IMR-90 (cell line): ENCODE measurements around the gene TBXAS1. TPM values are rescaled to one million over a fixed set of nuclear protein-coding genes. Genes with fewer than 3 reads are reported as not detected.

Source experiments
- ATAC-seq: fragments of 200-7000 bp; cut with Tn5 transposase; 2 replicates; pipeline ENCODE4 v1.9.1; 2020; ENCODE audit warnings: low read depth, mild to moderate bottlenecking, moderate library complexity
- BruUV-seq: library from RNA; stranded (reverse); fragments of 400-500 nt; replicated peaks from 2 replicates; lab custom pipeline; 2021; lab: Mats Ljungman, UMichigan
- CTCF ChIA-PET: fragments of 300-600 bp; formaldehyde crosslinking; extraction: SDS; loops from one replicate; lab custom pipeline; 2021; ENCODE audit warnings: antibody characterized with exemption; lab: Yijun Ruan, JAX
- POLR2A ChIA-PET: fragments of 300-600 bp; sonication (Branson Sonifier 250); formaldehyde crosslinking; loops from one replicate; lab custom pipeline; 2022; ENCODE audit warnings: antibody characterized with exemption; ENCODE audit not compliant: unreplicated experiment; lab: Charles Lee
- DNase-seq: peaks from one replicate; pipeline ENCODE4 v3.0.0; 2013
- H2AFZ ChIP-seq: replicated peaks from 2 replicates; pipeline ENCODE3; 2013; ENCODE audit warnings: low read length, mild to moderate bottlenecking; ENCODE audit not compliant: poor library complexity
- H2AK5ac ChIP-seq: 2 replicates; pipeline ENCODE4 v1.6.1; 2013; ENCODE audit warnings: low read depth, low read length, inconsistent platforms
- H2AK9ac ChIP-seq: replicated peaks from 2 replicates; pipeline ENCODE3; 2013; ENCODE audit warnings: mild to moderate bottlenecking, low read depth, low read length, moderate library complexity; ENCODE audit not compliant: poor library complexity
- H2BK120ac ChIP-seq: 2 replicates; pipeline ENCODE4 v1.6.1; 2013; ENCODE audit warnings: low read depth, low read length, inconsistent platforms
- H2BK15ac ChIP-seq: 3 replicates; pipeline ENCODE4 v1.6.1; 2013; ENCODE audit warnings: low read depth, low read length, inconsistent platforms
- H2BK20ac ChIP-seq: 2 replicates; pipeline ENCODE4 v1.6.1; 2013; ENCODE audit warnings: low read depth, mild to moderate bottlenecking, inconsistent platforms, low read length, moderate library complexity
- H2BK5ac ChIP-seq: 2 replicates; pipeline ENCODE4 v1.6.1; 2013; ENCODE audit warnings: mild to moderate bottlenecking, low read depth, low read length, inconsistent platforms; ENCODE audit not compliant: poor library complexity, severe bottlenecking
- H3K14ac ChIP-seq: replicated peaks from 2 replicates; pipeline ENCODE4 v1.6.1; 2013; ENCODE audit warnings: low read depth, low read length, inconsistent platforms
- H3K18ac ChIP-seq: 2 replicates; pipeline ENCODE4 v1.6.1; 2013; ENCODE audit warnings: low read depth, low read length, control low read depth
- H3K23ac ChIP-seq: 2 replicates; pipeline ENCODE4 v1.6.1; 2013; ENCODE audit warnings: low read depth, low read length, inconsistent platforms
- H3K27ac ChIP-seq: 2 replicates; pipeline ENCODE4 v1.5.1; 2013; ENCODE audit warnings: mild to moderate bottlenecking, control low read depth, low read length; ENCODE audit not compliant: insufficient read depth
- H3K27me3 ChIP-seq: 2 replicates; pipeline ENCODE4 v1.6.1; 2013; ENCODE audit warnings: low read length; ENCODE audit not compliant: control insufficient read depth, insufficient read depth
- H3K36me3 ChIP-seq: 2 replicates; pipeline ENCODE4 v1.6.1; 2013; ENCODE audit warnings: low read length, mixed read lengths; ENCODE audit not compliant: control insufficient read depth, insufficient read depth
- H3K4ac ChIP-seq: 2 replicates; pipeline ENCODE4 v1.6.1; 2013; ENCODE audit warnings: low read depth, low read length, inconsistent platforms
- H3K4me1 ChIP-seq: 2 replicates; pipeline ENCODE4 v1.6.1; 2013; ENCODE audit warnings: low read length, mixed read lengths; ENCODE audit not compliant: control insufficient read depth, insufficient read depth
- H3K4me2 ChIP-seq: 2 replicates; pipeline ENCODE4 v1.6.1; 2013; ENCODE audit warnings: low read depth, mild to moderate bottlenecking, control low read depth, low read length, moderate library complexity
- H3K4me3 ChIP-seq: 2 replicates; pipeline ENCODE4 v1.5.1; 2013; ENCODE audit warnings: low read depth, mild to moderate bottlenecking, control low read depth, low read length, moderate library complexity; ENCODE audit not compliant: insufficient read depth
- H3K56ac ChIP-seq: 2 replicates; pipeline ENCODE4 v1.6.1; 2013; ENCODE audit warnings: low read length, inconsistent platforms; ENCODE audit not compliant: insufficient read depth; ENCODE audit errors: extremely low read depth
- H3K79me1 ChIP-seq, 2 experiments: 2 replicates each; pipeline ENCODE4 v1.6.1; 2013; ENCODE audit warnings: low read length in 2 of 2, inconsistent platforms in 1 of 2, low read depth in 1 of 2
- H3K9ac ChIP-seq: 2 replicates; pipeline ENCODE4 v1.6.1; 2013; ENCODE audit warnings: low read depth, low read length, control low read depth
- H3K9me1 ChIP-seq: 2 replicates; pipeline ENCODE4 v1.6.1; 2013; ENCODE audit warnings: low read length, inconsistent platforms; ENCODE audit not compliant: insufficient read depth
- H3K9me3 ChIP-seq: 2 replicates; pipeline ENCODE4 v1.6.1; 2013; ENCODE audit warnings: low read length; ENCODE audit not compliant: control insufficient read depth, insufficient read depth
- H4K20me1 ChIP-seq: 2 replicates; pipeline ENCODE4 v1.6.1; 2013; ENCODE audit warnings: low read length, inconsistent platforms; ENCODE audit not compliant: insufficient read depth
- H4K5ac ChIP-seq: 2 replicates; pipeline ENCODE4 v1.6.1; 2013; ENCODE audit warnings: mild to moderate bottlenecking, low read depth, low read length, control low read depth
- H4K8ac ChIP-seq, 2 experiments: 2 replicates each; pipeline ENCODE4 v1.6.1; 2013; ENCODE audit warnings: low read depth in 2 of 2, low read length in 2 of 2, control low read depth in 1 of 2, inconsistent platforms in 1 of 2
- H4K91ac ChIP-seq: 2 replicates; pipeline ENCODE4 v1.6.1; 2013; ENCODE audit warnings: low read depth, low read length, inconsistent platforms; ENCODE audit not compliant: insufficient read depth
- BHLHE40 ChIP-seq: fragments of 150-350 bp; IDR thresholded peaks from 2 replicates; pipeline ENCODE4 v1.6.1; 2016; ENCODE audit warnings: mild to moderate bottlenecking, low read depth, low read length
- CEBPB ChIP-seq: IDR thresholded peaks from 2 replicates; pipeline ENCODE4 v1.6.1; 2012; ENCODE audit warnings: low read depth, low read length, improper control_type of control experiment
- CHD1 ChIP-seq: IDR thresholded peaks from 2 replicates; pipeline ENCODE4 v1.6.1; 2012; ENCODE audit warnings: low read depth, low read length, improper control_type of control experiment
- CTCF ChIP-seq: conservative IDR thresholded peaks from 2 replicates; pipeline ENCODE4 v1.5.1; 2012; ENCODE audit warnings: mild to moderate bottlenecking, low read depth, low read length, improper control_type of control experiment
- ELK1 ChIP-seq: fragments of 150-350 bp; IDR thresholded peaks from 2 replicates; pipeline ENCODE4 v1.6.1; 2016; ENCODE audit warnings: low read depth, mild to moderate bottlenecking, low read length, moderate library complexity, borderline replicate concordance
- FOS ChIP-seq: fragments of 150-350 bp; IDR thresholded peaks from 2 replicates; pipeline ENCODE4 v1.6.1; 2016; ENCODE audit warnings: low read depth, low read length
- MAFK ChIP-seq: IDR thresholded peaks from 2 replicates; pipeline ENCODE4 v1.6.1; 2012; ENCODE audit warnings: low read depth, low read length, improper control_type of control experiment
- MAZ ChIP-seq: IDR thresholded peaks from 2 replicates; pipeline ENCODE4 v1.6.1; 2012; ENCODE audit warnings: low read depth, mild to moderate bottlenecking, low read length, improper control_type of control experiment, moderate library complexity, borderline replicate concordance
- MXI1 ChIP-seq: IDR thresholded peaks from 2 replicates; pipeline ENCODE4 v1.6.1; 2012; ENCODE audit warnings: low read depth, mild to moderate bottlenecking, low read length, moderate library complexity, borderline replicate concordance
- POLR2A ChIP-seq: IDR thresholded peaks from 2 replicates; pipeline ENCODE4 v1.6.1; 2012; ENCODE audit warnings: mild to moderate bottlenecking, low read depth, low read length
- RAD21 ChIP-seq: IDR thresholded peaks from 2 replicates; pipeline ENCODE4 v1.6.1; 2012; ENCODE audit warnings: low read length, improper control_type of control experiment
- RCOR1 ChIP-seq: IDR thresholded peaks from 2 replicates; pipeline ENCODE4 v1.6.1; 2012; ENCODE audit warnings: mild to moderate bottlenecking, low read length, improper control_type of control experiment; ENCODE audit not compliant: insufficient replicate concordance
- RFX5 ChIP-seq: IDR thresholded peaks from 2 replicates; pipeline ENCODE4 v1.8.0; 2012; ENCODE audit warnings: low read depth, mild to moderate bottlenecking, low read length, moderate library complexity
- SMC3 ChIP-seq: fragments of 150-350 bp; IDR thresholded peaks from 2 replicates; pipeline ENCODE4 v1.6.1; 2016; ENCODE audit warnings: low read depth, mild to moderate bottlenecking, antibody characterized with exemption, low read length, moderate library complexity
- USF2 ChIP-seq: fragments of 150-350 bp; IDR thresholded peaks from 2 replicates; pipeline ENCODE4 v1.6.1; 2017; ENCODE audit warnings: mild to moderate bottlenecking, antibody characterized with exemption, low read length, low read depth
- dilution Hi-C: fragments of 300-500 bp; cut with HindIII; formaldehyde crosslinking; loops from one replicate; pipeline ENCODE4 v1.14.3; 2018; ENCODE audit warnings: low sequenced_read_pairs; ENCODE audit not compliant: unreplicated experiment
- in situ Hi-C: fragments of 300-500 bp; cut with MboI; formaldehyde crosslinking; loops from 3 replicates; pipeline ENCODE4 v1.14.3; 2019; ENCODE audit warnings: low sequenced_read_pairs, inconsistent platforms, mixed read lengths
- intact Hi-C: fragments of 100-400 bp; cut with micrococcal nuclease; formaldehyde crosslinking; loops from 2 replicates; pipeline ENCODE4 v1.10.0; 2022
- polyA plus RNA-seq, 3 experiments: library from polyadenylated mRNA; depleted of rRNA; stranded (reverse); fragments of >200 nt; gene quantifications; 2 replicates each; pipeline ENCODE4 v1.2.3, GENCODE V29; 2012; ENCODE audit warnings: low replicate concordance in 1 of 3
- total RNA-seq: library from RNA; depleted of rRNA; stranded (reverse); fragments of >200 nt; gene quantifications from 2 replicates; pipeline ENCODE4 v1.2.3, GENCODE V29; 2012

TBXAS1 gene
- total and polyA plus RNA-seq, 2 of the 4 experiments (the other 2 are of a cell fraction): 5.9 to 10.8 TPM

GRCh38 chr7:139932531-139932930 is 103.5 kb downstream of the TBXAS1 start:
- Histone ChIP-seq H2AFZ (no peak overlapping the region), H3K4me2 (no peak overlapping the region), H4K91ac (no peak overlapping the region), H3K56ac (no peak overlapping the region), H3K9me3 (no peaks in the 10 kb centered on the region), H3K9me1 (no peaks in the 10 kb centered on the region; the same call in 1 of the 2 replicates), H3K36me3 (0 out of 2 replicates have a peak, but pooled peaks cover 2% of the 10 kb centered on the region), H3K4me1 (peaks cover 7% of the 10 kb centered on the region), H3K79me1 (no peaks in the 10 kb centered on the region), H2BK15ac (no peak overlapping the region), H4K8ac (no peak overlapping the region), H4K20me1 (no peaks in the 10 kb centered on the region), H2BK5ac (no peak overlapping the region), H4K5ac (no peak overlapping the region), H3K23ac (no peak overlapping the region), H3K4ac (no peak overlapping the region), H3K18ac (no peak overlapping the region), H2AK9ac (no peak overlapping the region), H3K27ac (no peak overlapping the region), H3K9ac (no peak overlapping the region), H3K4me3 (no peak overlapping the region), H2AK5ac (no peak overlapping the region), H2BK20ac (no peak overlapping the region), H3K14ac (no peak overlapping the region), H3K27me3 (no peaks in the 10 kb centered on the region), H2BK120ac (no peak overlapping the region)
- ATAC-seq (no peak), DNase-seq (no peak)
- dilution Hi-C loops: no loop called here
- ChIA-PET POLR2A (interaction anchor here (0.7 kb wide), 1 partner anchor 164 kb away, joined by 9 read pairs; no protein-coding TSS in a partner anchor), CTCF (interaction anchor here (0.6 kb wide), 1 partner anchor 77 kb away, joined by 3 read pairs; no protein-coding TSS in a partner anchor)
- BruUV-seq: no TSS peak
- in situ Hi-C loops: no loop called here
- intact Hi-C loops: no loop called here
- TF ChIP-seq BHLHE40 (no peak), RCOR1 (no peak), MAZ (no peak), RFX5 (no peak), MXI1 (no peak), POLR2A (no peak), ELK1 (no peak), FOS (no peak), USF2 (no peak), CTCF (no peak), RAD21 (no peak), CHD1 (no peak), CEBPB (no peak), MAFK (no peak), SMC3 (no peak)
